ENCODE data around the gene PARVB.

The PARVB gene

DNA sequence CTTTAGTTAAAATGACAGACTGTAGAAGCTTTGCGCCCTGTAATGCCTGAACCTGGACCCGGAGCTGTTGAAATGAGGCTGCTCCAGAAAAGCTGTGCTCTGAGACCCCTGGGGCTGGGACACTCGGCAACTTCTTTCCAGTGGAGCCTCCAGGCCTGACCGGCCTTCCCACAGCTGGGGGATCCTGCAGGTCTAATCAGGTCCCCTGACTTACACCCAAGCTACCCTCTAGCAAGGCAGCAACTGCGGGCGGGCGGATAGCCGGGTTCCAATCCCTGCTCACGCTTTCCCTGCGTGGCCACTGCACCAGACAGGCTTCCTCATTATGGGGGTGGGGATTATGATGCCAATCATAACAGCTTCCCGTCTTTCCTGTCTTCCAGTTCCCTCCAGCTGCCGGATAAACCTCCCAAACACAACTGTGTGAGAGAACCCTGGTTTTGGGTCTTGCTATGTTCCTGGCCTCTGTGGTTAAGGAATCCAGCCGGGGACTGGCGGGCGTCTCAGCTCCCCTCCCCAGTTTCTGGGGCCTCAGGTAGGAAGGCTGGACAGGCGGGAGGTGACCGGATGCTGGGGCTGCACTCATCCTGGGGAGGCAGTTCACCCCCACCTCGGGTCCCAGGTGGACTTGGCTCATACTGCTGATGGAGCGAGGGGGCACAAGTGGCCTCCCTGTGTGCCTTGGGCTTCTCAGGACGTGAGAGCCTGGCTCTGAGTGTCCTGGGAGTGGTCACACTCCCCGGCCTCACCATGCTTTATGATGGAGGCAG is 195.2 kb downstream of the PARVB start:
- no peak for ATAC-seq (replicated peaks)

DNA sequence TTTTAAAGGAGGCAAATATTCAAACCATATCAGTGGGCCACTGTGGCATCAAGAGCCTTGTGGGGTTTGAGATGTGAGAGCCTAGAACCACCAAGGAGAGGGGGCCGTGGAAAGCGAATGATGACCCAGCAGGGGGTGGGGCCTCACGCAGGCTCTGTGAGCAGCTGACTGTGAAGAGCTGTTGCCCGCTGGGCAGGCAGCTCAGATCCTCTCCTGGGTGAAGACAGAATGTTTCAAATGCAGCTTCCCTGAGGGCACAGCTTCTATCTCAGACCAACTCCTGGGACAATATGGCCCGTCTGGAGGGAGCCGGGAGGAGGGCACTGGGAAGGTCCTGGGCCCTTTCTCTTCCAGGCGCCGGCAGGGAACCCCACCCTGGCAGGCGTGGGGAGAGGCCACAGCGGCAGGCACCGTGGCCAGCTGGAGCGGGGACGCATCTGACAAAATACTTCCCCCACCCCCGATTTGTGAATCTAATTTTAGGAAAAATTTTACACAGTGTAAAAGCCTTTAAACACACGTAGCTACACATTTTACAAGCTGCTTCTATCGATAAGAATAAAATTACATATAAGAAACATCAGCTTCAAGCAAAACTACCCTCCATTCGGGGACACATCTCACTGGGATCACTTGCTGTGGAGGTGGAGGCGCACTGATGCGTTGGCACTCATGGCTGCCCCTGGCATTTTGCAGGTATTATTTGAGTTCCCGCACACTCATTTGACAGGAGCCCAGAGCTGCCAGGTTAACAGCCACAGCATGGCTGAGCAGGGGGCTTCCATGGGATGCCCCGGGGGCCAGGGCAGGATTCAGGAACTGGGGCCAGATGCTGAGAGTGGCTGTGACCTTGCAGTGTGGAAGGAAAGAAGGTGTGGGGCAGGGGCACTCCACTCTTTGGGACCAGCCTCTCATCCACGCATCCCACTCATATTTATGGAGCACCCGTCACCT is 196.9 kb downstream of the PARVB start:
- H3K36me3 Mint-ChIP-seq (ENCODE audit: insufficient read depth): peaks cover 2% of the 10 kb centered on the region
- peaks cover 32 to 41% of the 10 kb centered on the region in 2 donors for H3K27me3 Mint-ChIP-seq
- H3K9me3 Mint-ChIP-seq: peaks cover 0 to 2% of the 10 kb centered on the region in 2 donors
- DNase-seq (no peak), ATAC-seq (replicated peaks) (no peak)
- H3K4me1 Mint-ChIP-seq (ENCODE audit: low read depth in 2 of 2): no peaks in the 10 kb centered on the region
- H3K4me3 Mint-ChIP-seq: no peak overlapping the region
- H3K27ac Mint-ChIP-seq: no peak overlapping the region

More for the DNA sequence above, 195.2 kb downstream of the PARVB start:
- H3K4me3 Mint-ChIP-seq: no peak overlapping the region
- DNase-seq: no peak
- peaks cover 2% of the 10 kb centered on the region for H3K36me3 Mint-ChIP-seq (ENCODE audit: insufficient read depth)
- H3K27ac Mint-ChIP-seq: no peak overlapping the region
- H3K27me3 Mint-ChIP-seq: peaks cover 18 to 26% of the 10 kb centered on the region in 2 donors
- peaks cover 0 to 2% of the 10 kb centered on the region in 2 donors for H3K9me3 Mint-ChIP-seq
- H3K4me1 Mint-ChIP-seq (ENCODE audit: low read depth in 2 of 2): no peaks in the 10 kb centered on the region

DNA sequence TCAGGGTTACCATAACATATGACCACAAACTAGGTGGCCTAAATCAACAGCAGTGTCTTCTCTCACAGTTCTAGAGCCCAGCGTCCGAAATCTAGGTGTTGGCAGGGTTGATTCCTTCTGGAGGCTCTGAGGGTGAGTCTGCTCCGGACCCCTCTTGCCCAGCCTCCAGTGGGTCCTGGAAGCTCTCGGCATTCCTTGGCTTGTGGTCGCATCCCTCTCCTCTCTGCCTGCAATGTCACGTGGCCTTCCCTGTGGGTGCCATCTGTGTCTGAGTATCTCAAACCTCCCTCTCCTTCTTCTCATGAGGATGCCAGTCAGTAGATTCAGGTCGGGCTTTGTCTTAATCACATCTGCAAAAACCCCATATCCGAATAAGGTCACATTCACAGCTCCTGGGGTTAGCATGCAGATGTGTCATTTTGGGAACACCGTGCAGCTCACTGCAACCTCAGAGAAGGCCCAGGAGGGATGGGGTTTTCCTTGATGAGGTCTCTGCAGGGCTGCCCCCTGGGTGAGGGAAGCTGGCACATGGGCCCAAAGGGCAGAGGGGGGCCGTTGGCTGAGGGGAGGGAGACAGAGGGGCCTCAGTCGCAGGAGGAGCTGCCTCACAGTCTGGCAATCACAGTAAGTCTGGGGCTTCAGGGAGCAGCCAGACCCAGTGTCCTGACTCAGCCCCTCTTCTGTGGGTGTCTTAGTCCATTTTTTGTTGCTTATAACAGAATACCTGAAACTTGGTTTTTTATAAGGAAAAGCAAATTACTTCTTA is 197.8 kb downstream of the PARVB start:
- Mint-ChIP-seq H3K27ac (no peak overlapping the region), H3K9me3 (no peaks in the 10 kb centered on the region), H3K4me1 (ENCODE audit: low read depth in 2 of 2) (no peaks in the 10 kb centered on the region), H3K36me3 (ENCODE audit: insufficient read depth) (peaks cover 2% of the 10 kb centered on the region), H3K27me3 (peaks cover 38 to 49% of the 10 kb centered on the region in 2 donors), H3K4me3 (no peak overlapping the region)
- DNase-seq: no peak
- ATAC-seq (replicated peaks): no peak

Data from effector memory CD8-positive, alpha-beta T cell (primary cell).